ENCODE measurements around the gene HOXC10. TPM values are rescaled to one million over a fixed set of nuclear protein-coding genes. Genes with fewer than 3 reads are reported as not detected.

The HOXC10 gene
- total and polyA plus RNA-seq, 2 experiments from 2014 or later, result not detected

GRCh38 chr12:53956251-53956887, 28.6 kb upstream of the HOXC10 start:
- peaks cover 98% of the 10 kb centered on the region for H3K27me3 Mint-ChIP-seq (ENCODE audit: insufficient read depth, low read depth, poor library complexity)
- peaks cover 24% of the 10 kb centered on the region for H3K4me1 Mint-ChIP-seq
- H3K9me3 Mint-ChIP-seq, result peaks cover 6% of the 10 kb centered on the region

More at GRCh38 chr12:53956251-53956887, 28.6 kb upstream of the HOXC10 start:
- Histone ChIP-seq H3F3A (replicated peaks; ENCODE audit: low read depth) (peaks cover 51% of the 10 kb centered on the region), H3K9me2 (ENCODE audit: insufficient read depth) (no peaks in the 10 kb centered on the region), H3K27me3 (ENCODE audit: insufficient read depth) (peaks cover 100% of the 10 kb centered on the region), H3K4me1 (ENCODE audit: insufficient read depth) (peaks cover 11% of the 10 kb centered on the region), H3K27ac (ENCODE audit: low read depth) (no peak overlapping the region), H3K4me3 (no peak overlapping the region), H3K36me3 (ENCODE audit: insufficient read depth) (no peaks in the 10 kb centered on the region; the same call in 1 of the 2 replicates), H2AFZ (no peak overlapping the region), H4K20me1 (replicated peaks; ENCODE audit: insufficient read depth) (peaks cover 49% of the 10 kb centered on the region), H3K4me2 (no peak overlapping the region), H3K79me2 (replicated peaks; ENCODE audit: insufficient read depth) (no peaks in the 10 kb centered on the region)
- Mint-ChIP-seq H3K27ac (no peak overlapping the region), H3K36me3 (ENCODE audit: low read depth) (peaks cover 3% of the 10 kb centered on the region; the same call in 1 of the 3 replicates), H3K4me3 (no peak overlapping the region; the same call in 2 of the 3 replicates)
- TF ChIP-seq CTCF (conservative IDR thresholded peaks at IDR 0.05; ENCODE audit: low read depth in 2 of 2), result no peak
- no peak for TF ChIP-seq ETS1 (IDR thresholded peaks at IDR 0.05)
- no peak for TF ChIP-seq STAT1 (IDR thresholded peaks at IDR 0.05; ENCODE audit: unreplicated experiment)
- TF ChIP-seq EZH2phosphoT487 (IDR thresholded peaks at IDR 0.05; ENCODE audit: unreplicated experiment), result peak; percentile 56
- TF ChIP-seq EZH2 (IDR thresholded peaks at IDR 0.05; ENCODE audit: low read depth, unreplicated experiment), result peak; percentile 93
- no peak for TF ChIP-seq CREB1 (CRISPR knock-in tag; IDR thresholded peaks at IDR 0.05; ENCODE audit: low read depth)
- no peak for TF ChIP-seq REST (IDR thresholded peaks at IDR 0.05; ENCODE audit: unreplicated experiment)
- no peak for TF ChIP-seq ZNF462 (CRISPR knock-in tag; IDR thresholded peaks at IDR 0.05)
- TF ChIP-seq NANOG (IDR thresholded peaks at IDR 0.05; ENCODE audit: borderline replicate concordance), result no peak
- TF ChIP-seq ZNF114 (CRISPR knock-in tag; IDR thresholded peaks at IDR 0.05), result no peak
- TF ChIP-seq POLR2AphosphoS5 (IDR thresholded peaks at IDR 0.05; ENCODE audit: low read depth), result no peak
- TF ChIP-seq ZNF331 (CRISPR knock-in tag; IDR thresholded peaks at IDR 0.05; ENCODE audit: low read depth), result no peak
- no peak for TF ChIP-seq JUNB (IDR thresholded peaks at IDR 0.05; ENCODE audit: unreplicated experiment)
- ATAC-seq, result no peak
- DNase-seq (ENCODE audit: low spot score), result no peak

All from GM23338 (cell line).